Liver (tissue), 4 donors: Measurements from ENCODE around the gene SMG7. TPM values are rescaled to one million over a fixed set of nuclear protein-coding genes. Genes with fewer than 3 reads are reported as not detected.

ENCODE experiments used
- polyA plus RNA-seq, 2 donors: library from polyadenylated mRNA; stranded (reverse) in 1 of 2; unstranded in 1 of 2; fragments of 200-250 nt in 1 of 2; fragments of >200 nt in 1 of 2; fragmentation: Nextera tagmentation in 1 of 2; extraction: Ambion mirVana in 1 of 2; gene quantifications; one replicate each; pipeline versions ENCODE4 v1.2.1 to v1.2.3, GENCODE V29; 2013 to 2015
- total RNA-seq, 2 donors: library from RNA; depleted of rRNA; stranded (reverse); fragments of >200 nt; gene quantifications; one replicate each; pipeline ENCODE4 v1.2.3, GENCODE V29; 2014
- donor health status: healthy.
- donor health status: healthy.
- donor health status: healthy.

Gene SMG7
- total and polyA plus RNA-seq, 4 donors: 9.5 to 28.7 (median 13.6) TPM

Other genes starting within 250 kb of the SMG7 start
- gene NMNAT2, start 54.1 kb upstream of the SMG7 start, total RNA-seq: under 1 TPM; under 0.01 to 0.05 TPM
- gene NMNAT2, start 54.1 kb upstream of the SMG7 start, polyA plus RNA-seq: under 1 TPM in 1 of 2 donors, not detected in 1; 0.07 TPM
- 10 to 100 TPM; 11.5 to 15.1 TPM for gene NCF2, start 118.0 kb downstream of the SMG7 start, total RNA-seq
- 1 to 10 TPM; 1.2 to 3.4 TPM for gene NCF2, start 118.0 kb downstream of the SMG7 start, polyA plus RNA-seq
- 10 to 100 TPM; 34.9 to 60.1 TPM for gene ARPC5, start 163.3 kb downstream of the SMG7 start, total RNA-seq
- gene ARPC5, start 163.3 kb downstream of the SMG7 start, polyA plus RNA-seq: 10 to 100 TPM; 48.5 to 67.0 TPM
- not detected for gene APOBEC4, start 180.8 kb downstream of the SMG7 start, total RNA-seq
- not detected for gene APOBEC4, start 180.8 kb downstream of the SMG7 start, polyA plus RNA-seq